GM19438 (cell line): ENCODE measurements around the gene RND2.
"Not testable (repeated sequence)": the region's sequence is repeated elsewhere in the genome, so short reads cannot be mapped to it uniquely, and the experiment has no call there.

Experiments
- ATAC-seq: cut with Tn5 transposase; IDR thresholded peaks from one replicate; pipeline ENCODE4 v1.9.1; 2021; ENCODE audit warnings: low read depth; ENCODE audit not compliant: unreplicated experiment

The RND2 gene

DNA sequence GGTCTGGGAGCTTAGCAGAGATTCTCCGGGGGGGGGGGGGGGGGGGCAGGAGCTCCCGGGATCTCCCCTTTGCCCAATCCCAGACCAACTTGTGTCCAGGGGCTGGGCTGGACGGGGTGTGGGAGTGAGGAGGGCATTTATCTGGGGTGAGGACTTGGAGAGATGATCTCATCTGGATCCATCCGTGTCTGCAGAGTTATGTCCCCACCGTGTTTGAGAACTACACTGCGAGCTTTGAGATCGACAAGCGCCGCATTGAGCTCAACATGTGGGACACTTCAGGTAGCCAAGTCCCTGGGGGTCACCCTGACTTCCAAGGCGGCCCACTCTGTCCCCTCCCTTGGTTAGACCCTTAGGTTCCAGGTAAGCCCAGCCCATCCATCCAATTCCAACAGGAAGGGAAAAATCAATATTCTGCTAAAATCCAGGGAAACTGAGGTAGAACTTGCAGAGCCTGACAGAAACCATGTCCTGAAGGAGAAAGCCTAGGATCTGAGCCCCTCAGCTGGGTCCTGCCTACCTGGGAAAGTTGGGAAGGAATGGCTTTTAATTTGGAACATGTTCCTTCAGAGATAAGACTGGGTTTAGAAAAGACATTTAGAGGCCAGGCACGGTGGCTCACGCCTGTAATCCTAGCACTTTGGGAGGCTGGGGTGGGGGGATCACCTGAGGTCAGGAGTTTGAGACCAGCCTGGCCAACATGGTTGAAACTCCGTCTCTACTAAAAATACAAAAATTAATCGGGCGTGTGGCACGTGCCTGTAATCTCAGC is 921 bp downstream of the RND2 start:
- no peak for ATAC-seq

DNA sequence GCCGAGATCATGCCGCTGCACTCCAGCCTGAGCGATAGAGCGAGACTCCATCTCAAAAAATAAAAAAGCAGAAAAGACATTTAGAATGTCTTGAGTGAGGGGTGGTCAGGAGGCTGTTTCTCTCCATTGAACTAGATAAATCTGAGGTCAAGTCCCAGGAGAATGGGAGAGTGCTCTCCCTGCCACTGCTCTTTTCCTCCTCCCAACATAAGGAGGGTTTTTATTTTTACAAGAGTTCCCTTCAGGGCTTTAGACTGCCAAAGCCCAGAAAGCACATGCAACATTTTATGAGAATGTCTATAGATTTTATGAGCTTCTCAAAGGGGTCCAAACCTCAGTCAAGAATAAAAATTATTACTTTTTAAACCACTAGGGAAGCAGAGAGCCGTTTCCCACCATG is 1.6 kb downstream of the RND2 start:
- ATAC-seq, result no peak

DNA sequence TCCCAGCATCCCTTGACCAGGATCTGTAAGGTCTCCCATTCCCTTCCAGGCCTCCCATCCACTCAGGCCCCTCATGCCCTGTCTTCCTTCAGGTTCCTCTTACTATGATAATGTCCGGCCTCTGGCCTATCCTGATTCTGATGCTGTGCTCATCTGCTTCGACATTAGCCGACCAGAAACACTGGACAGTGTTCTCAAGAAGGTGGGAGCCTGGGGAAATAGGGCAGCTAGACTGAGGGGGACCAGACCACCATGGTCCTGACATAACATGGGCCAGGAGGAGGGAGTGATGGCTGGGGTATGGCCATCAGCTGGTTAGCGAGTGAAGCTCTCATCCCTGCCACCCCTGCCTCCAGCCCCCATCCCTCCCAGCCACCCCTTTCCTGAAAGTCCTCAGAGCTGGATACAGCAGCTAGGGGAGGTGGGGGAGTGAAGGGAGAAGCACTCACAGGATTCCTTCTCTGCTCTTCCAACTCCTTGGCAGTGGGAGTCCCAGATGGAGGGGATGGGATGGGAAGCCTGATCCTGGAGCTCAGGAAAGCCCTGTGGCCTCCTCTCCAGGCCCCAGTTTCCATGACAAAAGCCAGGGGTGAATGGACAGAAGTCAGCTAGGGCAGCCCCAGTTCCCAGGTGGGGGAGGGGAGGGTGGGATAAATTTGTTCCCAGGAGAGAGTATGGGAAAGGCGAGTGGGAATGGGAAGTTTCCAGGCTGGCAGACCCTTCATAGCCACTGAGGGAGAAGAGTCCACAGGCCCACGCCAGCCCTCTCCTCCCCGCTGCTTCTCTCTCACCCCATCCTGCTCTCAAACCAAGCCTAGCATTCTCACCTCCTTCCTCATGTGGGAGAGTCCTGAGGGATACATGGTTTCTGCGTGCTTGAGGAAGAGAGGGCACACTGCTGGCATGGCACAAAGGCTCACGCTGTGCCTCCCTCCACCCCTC is 2.3 kb downstream of the RND2 start:
- no peak for ATAC-seq

DNA sequence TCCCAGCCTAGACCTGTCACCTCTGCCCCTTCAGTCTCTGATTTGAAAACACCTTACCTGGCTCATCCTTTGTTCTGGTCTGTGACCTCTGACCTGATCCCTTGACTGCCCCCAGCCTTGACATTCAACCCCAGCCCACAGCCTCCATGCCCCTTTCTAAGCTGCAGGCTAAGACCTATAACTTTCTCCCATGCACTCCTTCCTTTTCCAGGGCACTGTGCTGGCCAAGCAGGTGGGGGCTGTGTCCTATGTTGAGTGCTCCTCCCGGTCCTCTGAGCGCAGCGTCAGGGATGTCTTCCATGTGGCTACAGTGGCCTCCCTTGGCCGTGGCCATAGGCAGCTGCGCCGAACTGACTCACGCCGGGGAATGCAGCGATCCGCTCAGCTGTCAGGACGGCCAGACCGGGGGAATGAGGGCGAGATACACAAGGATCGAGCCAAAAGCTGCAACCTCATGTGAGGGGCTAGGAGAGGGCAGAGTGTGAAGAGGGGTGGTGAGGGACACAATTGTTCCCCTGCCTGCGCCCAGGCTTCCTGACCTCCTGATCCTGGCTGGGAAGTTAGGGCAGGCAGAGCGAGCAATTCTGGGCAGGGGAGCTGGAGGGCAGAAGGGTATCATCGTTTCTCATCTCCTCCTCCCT is 3.3 kb downstream of the RND2 start:
- ATAC-seq, result no peak

DNA sequence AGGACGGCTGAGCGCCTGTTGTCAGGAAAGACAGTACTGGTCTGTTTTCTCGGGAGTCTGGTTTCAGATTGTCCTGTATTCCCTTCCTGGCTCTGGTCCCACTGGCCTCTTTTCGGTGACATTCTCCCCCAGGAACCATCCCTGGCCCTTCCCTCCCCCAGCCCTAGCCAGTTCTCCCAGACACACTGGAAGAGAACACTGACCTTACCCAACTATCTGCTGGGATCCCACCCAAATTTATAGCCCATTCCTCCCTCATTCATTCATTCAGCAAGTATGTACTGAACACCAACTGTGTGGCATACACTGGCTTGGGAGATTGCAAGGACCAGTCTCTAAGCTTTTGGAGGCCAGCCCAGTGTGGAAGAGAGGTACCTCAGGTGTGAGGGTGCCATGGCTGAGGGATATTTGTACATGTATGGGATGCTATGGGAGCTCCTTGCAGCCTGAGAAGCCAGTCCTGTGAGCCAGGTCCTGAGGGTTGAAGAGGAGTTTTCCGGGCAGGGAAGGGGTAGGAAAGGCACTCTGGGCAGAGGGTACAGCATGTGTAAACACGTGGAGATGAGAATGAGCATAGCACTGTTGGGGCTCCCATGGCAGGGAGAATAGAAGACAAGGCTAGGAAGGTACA is 5.2 kb downstream of the RND2 start:
- no peak for ATAC-seq

DNA sequence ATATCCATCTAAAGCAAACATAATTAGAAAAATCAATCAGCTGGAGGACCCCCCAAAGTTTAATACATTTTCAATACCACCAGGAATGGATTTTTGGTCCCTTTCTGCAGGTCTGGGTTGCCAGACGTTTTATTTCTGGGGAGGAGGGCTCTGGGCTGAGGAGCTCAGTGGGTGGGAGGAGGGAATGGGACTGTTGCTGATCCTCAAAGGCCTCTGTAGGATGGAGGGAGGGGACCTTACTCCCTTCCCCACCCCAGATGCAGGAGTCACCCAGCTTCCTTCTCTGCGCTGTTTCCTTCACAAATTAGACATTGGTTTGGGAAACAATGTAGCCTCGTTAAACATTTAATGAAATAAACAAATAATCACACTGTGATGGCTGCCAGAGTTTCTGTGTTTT is 6.6 kb downstream of the RND2 start:
- no peak for ATAC-seq

DNA sequence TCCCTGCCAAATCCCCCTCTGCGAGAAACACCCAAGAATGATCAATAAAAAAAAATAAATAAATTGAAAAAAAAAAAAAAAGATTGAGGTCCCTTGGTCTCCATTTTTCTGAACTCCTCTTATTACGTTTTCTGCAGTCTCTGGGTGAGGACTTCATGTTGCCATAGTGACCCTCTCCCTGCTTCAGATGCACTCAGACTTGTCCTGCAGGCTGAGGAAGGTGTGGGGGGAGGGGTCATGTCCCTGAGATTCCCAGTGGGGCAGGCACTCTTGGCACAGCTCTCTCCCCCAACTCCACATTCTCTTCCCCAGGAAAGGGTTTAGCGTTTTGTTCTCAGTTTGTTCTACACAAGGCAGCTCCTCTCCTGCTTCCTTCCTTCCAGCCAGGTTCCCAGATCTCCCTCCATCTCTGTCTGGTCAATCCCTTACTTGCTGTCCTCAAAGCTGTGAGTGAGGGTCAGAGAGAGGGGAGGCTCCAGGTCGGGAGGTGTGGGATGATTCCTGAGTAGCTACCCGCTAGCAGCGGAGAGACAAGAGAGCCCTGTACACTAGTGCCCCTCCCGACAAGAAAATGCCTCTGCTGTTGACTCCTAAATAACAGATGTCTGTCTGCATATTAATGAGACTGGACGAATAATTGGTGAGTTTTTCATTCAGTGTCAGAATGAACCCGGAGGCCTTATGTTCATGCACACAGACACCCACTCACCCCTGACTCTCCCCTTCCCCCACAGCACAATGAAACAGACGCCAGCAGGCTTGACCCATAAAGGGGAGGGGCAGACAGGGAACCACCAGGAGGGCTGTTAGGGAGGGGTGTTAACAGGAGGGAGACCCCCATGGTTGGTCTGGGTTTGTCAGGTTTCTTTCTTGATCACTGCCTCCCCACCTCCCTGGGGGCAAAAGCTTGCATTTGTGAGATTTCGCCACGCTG is 9.2 kb downstream of the RND2 start:
- no peak for ATAC-seq

DNA sequence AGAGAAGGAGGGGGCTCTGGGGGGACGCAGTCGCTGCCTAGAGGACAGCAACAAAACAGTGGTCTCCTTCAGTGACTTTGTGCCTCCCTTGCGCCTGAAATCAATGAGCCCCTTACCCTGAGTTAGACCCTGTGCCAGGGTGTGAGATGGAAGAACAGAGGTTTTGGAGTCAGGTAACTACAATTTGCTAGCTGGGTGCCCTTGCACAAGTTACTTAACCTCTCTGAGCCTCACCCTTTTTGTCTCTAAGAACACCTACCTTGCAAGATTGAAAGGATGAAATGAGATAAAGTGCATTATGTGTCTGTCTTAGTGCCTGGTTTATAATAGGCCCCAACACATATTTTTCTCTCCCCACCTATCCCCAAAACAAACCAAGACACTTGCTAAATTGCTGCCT is 9.9 kb downstream of the RND2 start:
- ATAC-seq, result no peak

DNA sequence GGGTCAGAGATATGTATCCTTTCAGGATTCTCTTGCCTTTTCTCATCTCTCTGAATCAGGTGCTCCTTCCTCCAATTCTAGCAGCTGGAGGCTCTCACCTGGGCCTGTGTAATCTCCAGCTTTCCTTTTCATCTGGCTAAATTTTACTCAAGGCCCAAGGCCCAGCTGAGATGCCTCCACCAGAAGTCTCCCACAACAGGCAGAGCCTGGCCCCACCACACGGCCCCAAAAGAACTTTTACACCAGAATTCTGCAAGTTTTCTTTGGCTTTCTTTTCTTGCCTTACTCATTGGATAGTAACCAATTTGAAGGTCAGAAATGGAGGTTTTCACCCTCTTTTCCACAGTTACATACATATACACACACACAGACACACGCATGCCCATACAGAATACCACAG is 14.6 kb downstream of the RND2 start:
- ATAC-seq, result no peak

DNA sequence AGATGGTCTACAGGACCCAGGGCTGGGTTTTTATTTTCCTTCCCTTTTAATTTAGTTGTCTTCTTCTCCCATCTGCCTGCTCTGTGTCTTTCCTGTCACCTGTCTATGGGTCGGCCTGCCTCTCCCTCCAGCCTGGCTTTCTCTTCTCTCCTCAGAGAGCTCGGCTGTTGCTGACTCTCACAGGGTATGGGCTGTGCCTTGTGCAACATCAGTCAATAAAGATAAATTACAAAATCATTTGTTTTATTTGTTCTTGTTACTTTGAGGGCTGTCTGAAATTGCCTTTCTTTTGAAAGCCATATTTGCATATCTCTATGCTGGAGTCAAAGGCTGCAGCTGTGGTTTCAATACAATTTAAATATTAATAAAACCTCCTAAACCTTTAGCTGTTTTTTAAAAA is 15.6 kb downstream of the RND2 start:
- no peak for ATAC-seq

DNA sequence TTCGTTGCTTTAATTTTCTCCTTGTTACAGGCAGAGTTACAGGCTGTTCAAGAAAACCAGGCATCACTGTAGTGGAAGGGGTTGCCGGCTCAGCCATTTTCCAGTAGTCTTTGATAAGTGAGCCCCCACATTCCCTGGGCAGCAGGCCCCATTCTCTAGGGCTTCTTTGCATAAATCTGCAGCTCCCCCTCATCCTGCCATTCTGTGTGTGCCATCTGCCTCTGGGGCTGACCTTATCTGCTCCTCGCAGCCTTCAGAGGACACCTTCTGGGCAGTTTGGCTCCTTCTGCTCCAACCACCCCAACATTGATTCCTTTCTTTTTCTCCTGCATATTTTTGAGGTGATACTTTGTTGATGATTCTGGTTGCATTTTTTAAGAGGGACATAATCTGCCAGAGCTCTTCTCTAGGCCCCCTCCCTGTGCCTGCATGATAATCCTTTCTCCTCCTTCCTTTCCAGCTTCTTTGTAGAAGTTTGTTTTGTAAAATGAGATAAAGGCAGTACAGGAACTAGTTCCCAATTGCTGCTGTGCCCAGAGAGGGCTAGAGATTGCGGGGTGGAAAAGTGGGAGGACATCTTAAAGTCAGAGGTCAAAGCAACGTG is 17.1 kb downstream of the RND2 start:
- ATAC-seq, result no peak

DNA sequence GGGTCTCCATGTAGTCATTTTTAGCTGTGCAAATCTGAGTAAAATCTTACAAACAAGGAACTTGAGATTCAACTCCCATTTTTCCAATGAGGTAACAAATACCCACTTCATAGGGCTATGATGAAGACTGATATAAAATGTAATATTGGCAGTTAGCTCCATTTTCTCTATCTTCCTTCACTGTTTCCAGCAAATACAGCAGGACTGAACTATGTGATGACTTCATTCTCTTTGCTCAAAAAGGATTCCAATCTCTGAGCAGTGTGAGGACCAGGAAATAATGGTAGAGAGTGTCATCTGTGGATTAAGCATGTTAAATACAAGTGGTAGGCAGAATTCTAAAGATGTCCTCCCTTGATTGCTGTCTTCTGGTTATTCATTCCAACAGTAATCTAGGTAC is 18.3 kb downstream of the RND2 start:
- no peak for ATAC-seq

DNA sequence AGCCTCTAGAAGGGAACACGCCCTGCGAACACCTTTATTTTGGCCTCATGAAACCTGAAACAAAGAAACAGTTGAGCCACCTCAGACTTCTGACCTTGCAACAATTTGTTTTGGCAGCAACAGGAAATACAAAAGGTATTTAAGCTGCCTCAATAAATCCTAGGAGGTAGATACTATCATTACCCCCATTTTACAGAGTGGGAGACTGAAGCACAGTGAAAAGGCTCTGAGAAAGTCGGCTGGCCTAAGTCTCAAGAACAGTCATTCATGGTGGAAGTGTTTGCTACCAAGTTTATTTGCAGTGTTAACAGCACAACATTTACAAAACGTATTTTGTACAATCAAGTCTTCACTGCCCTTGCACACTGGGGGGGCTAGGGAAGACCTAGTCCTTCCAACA is 19.0 kb downstream of the RND2 start:
- no peak for ATAC-seq

DNA sequence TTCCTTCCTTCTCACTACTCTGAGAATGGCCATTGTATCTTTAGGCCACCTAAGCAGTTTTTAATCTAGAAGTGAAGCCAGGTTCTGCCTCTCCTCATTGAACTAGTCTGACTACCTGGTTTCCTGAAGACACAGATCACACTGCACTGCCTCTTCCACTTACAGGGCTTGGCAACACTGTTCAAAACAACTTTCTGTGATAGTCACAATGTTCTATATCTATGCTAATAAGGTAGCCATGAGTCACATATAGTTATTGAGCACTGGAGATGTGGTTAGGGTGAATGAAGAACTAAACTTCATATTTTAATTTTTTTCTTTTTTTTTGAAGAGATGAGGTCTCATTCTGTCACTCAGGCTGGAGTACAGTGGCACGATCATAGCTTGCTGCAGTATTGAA is 26.9 kb downstream of the RND2 start:
- no peak for ATAC-seq

DNA sequence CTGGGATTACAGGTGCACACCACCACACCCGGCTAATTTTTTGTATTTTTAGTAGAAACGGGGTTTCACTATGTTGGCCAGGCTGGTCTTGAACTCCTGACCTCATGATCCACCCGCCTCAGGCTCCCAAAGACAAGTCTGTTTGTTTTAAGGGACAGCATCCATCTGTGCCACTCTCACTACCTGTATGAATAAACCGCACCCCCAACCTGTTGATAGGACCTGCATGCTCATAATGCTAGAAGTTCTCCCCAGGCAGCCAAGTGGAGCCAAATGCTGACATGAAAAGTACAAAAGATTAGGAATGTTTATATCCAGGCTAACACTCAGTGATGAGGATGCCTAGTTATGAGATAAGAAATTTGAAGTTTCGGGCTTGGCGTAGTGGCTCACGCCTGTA is 28.0 kb downstream of the RND2 start:
- not testable (repeated sequence) for ATAC-seq

DNA sequence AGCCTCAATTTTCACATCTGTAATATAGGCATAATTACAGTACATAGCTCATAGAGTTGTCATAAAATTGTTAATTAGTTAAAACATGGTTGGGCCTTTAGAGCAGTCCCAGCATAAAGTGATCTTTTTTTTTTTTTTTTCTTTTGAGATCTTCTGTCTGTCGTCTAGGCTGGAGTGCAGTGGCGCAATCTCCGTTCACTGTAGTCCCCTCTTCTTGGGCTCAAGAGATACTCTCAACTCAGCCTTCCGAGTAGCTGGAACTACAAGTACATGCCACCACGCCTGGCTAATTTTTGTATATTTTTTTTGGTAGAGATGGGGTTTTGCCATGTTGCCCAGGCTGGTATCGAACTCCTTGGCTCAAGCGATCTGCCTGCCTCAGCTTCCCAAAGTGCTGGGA is 31.0 kb downstream of the RND2 start:
- no peak for ATAC-seq

DNA sequence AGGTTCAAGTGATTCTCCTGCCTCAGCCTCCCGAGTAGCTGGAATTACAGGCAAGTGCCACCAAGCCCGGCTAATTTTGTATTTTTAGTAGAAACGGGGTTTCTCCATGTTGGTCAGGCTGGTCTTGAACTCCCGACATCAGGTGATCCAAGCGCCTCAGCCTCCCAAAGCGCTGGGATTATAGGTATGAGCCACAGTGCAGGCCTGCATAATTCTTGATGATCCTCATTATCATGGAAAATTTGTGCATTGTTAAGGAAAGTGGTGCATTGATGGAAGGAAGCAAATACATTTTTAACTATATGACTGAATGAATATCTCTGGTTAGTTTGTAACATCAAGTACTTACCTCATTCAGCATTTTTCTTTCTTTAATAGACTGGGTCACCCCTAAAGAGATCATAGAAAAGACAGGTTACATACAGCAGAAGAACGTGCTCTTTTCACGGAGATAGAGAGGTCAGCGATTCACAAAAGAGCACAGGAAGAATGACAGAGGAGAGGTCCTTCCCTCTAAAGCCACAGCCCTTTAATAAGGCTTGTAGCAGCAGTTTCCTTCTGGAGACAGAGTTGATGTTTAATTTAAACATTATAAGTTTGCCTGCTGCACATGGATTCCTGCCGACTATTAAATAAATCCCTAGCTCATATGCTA is 38.1 kb downstream of the RND2 start:
- ATAC-seq, result no peak

DNA sequence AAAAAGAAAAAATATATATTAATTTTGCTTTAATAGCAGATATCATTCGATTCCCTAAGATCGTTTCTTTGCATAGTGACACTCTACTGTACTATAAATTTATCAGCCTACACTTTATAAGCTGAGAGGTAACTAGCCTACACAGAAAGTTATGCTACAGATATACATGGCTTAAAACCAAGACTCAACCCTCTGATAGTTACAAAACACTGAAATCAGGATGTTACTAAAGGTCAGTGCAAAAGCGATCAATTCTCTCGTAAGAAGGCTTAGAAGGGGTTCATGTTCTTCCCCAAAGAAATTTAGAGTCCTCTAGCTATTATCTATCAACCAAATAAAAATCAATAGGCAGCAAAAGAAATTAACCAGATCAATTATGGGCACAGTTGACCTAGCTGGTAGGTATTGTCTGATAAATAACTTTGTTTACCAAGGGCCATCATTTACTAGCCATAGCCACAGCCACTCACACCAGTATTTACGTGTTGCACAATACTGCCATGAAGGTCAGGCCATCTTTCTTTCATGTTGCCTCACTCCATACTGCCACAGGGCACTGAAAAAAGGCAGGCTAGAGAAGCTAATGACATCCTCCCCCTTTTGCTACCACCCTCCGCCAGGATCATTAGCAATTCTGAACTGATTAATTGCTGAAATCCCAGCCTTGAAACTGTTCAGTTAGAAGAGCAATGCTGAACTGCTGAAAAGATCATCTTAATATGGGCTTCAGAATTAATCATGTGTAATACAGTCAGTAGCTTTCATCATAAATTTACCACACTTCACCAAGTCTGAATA is 43.7 kb downstream of the RND2 start:
- no peak for ATAC-seq
